HG02588 (cell line): ENCODE data around the gene TEX53.
A peak's percentile ranks its signal among the peaks of the same experiment; 100 is the strongest.

Experiments used
- ATAC-seq: cut with Tn5 transposase; IDR thresholded peaks from one replicate; pipeline ENCODE4 v1.9.1; 2021; ENCODE audit warnings: mild to moderate bottlenecking, moderate library complexity; ENCODE audit not compliant: unreplicated experiment

The TEX53 gene

GRCh38 chr9:114607671-114608524, 49.7 kb downstream of the TEX53 start:
- ATAC-seq: peak; percentile 41

- no peak for ATAC-seq
These were observed 50.9 kb downstream of the TEX53 start for GRCh38 chr9:114606597-114607207.
